Ovary (tissue), 9 donors: ENCODE measurements around the gene TMEM164. TPM values are rescaled to one million over a fixed set of nuclear protein-coding genes. Genes with fewer than 3 reads are reported as not detected.

Experiments used
- DNase-seq, 5 donors: peaks; one replicate each; pipeline ENCODE4 v3.0.0-alpha.2; 2019 to 2020
- H3K27ac ChIP-seq, 2 donors: fragments of 200-600 bp; one replicate each; pipeline versions ENCODE4 v1.5.1 to v1.8.0; 2019 to 2022
- H3K27me3 ChIP-seq: fragments of 200-600 bp; one replicate; pipeline ENCODE4 v1.8.0; 2022
- H3K36me3 ChIP-seq: fragments of 200-600 bp; sonication (generic); one replicate; pipeline ENCODE4 v1.5.1; 2019
- H3K4me1 ChIP-seq: one replicate; pipeline ENCODE4 v1.8.1; 2013; ENCODE audit warnings: mild to moderate bottlenecking, moderate library complexity; ENCODE audit not compliant: insufficient read depth
- H3K4me3 ChIP-seq: fragments of 200-600 bp; sonication (generic); one replicate; pipeline ENCODE4 v1.5.1; 2017
- H3K9me3 ChIP-seq, 2 donors: fragments of 200-600 bp in 1 of 2; sonication (generic) in 1 of 2; one replicate each; pipeline versions ENCODE4 v1.5.1 to v1.8.1; 2013 to 2019; ENCODE audit warnings: mild to moderate bottlenecking in 1 of 2, moderate library complexity in 1 of 2
- EP300 ChIP-seq: sonication (generic); formaldehyde crosslinking; IDR thresholded peaks from one replicate; pipeline ENCODE4 v1.6.1; 2017; ENCODE audit warnings: antibody characterized with exemption
- POLR2A ChIP-seq: fragments of 450-650 bp; IDR thresholded peaks from one replicate; pipeline ENCODE4 v1.6.1; 2017; ENCODE audit warnings: antibody characterized with exemption, mild to moderate bottlenecking, moderate library complexity
- WGBS, 3 donors: extraction: QIAGEN DNeasy Blood & Tissue Kit in 1 of 3; methylation state at CpG; one replicate each; pipeline versions ENCODE4 v1.1.5 to v1.1.7; 2013 to 2017; 5-methylcytosine and 5-hydroxymethylcytosine counted together
- intact Hi-C, 4 donors: fragments of 100-400 bp; cut with DNase I; formaldehyde crosslinking; loops; one replicate each; pipeline versions ENCODE4 v1.11.0 to v1.15.1; 2022 to 2023
- polyA plus RNA-seq, 2 donors: library from polyadenylated mRNA; stranded (reverse); fragments of 200-250 nt in 1 of 2; fragments of 350-450 nt in 1 of 2; fragmentation: Illumina TruSeq in 1 of 2; extraction: RNeasy Lipid Tissue Mini Kit (QIAGEN cat#74804) in 1 of 2; gene quantifications; one replicate each; pipeline ENCODE4 v1.2.3, GENCODE V29; 2013 to 2014
- total RNA-seq, 7 donors: library from RNA; depleted of rRNA in 2 of 7; stranded (reverse); fragments of >200 nt in 2 of 7; fragmentation: NEBNext Ultra II Directional in 3 of 7; extraction: Animal tissue kit (Norgen Biotek cat#: 25700) in 3 of 7; gene quantifications; one replicate each; pipeline versions ENCODE4 v1.1.0 to v1.2.4, GENCODE V29; 2016 to 2023
- TF ChIP-seq, protein P1 (sequence below), 3 donors: fragments of 450-650 bp in 2 of 3; fragments of 200-600 bp in 1 of 3; IDR thresholded peaks; one replicate each; pipeline versions ENCODE4 v1.5.1 to v1.8.0; 2016 to 2022; ENCODE audit warnings: antibody characterized with exemption in 3 of 3, mild to moderate bottlenecking in 1 of 3
- donor health status: DM: no; HTN: no; CAD: no; lungs with moderate emphysema.
- donor health status: DM: no; HTN: no; CAD: no.
- donor health status: Bipolar disorder and iron deficiency.
- donor health status: DM: yes; HTN: yes; CAD: no.
- donor health status: DM: no; HTN: no; CAD: no.
- donor health status: DM: yes; HTN: yes; CAD: no.

Gene TMEM164
- total and polyA plus RNA-seq, 9 donors: 17.5 to 59.4 (median 32.4) TPM

DNA sequence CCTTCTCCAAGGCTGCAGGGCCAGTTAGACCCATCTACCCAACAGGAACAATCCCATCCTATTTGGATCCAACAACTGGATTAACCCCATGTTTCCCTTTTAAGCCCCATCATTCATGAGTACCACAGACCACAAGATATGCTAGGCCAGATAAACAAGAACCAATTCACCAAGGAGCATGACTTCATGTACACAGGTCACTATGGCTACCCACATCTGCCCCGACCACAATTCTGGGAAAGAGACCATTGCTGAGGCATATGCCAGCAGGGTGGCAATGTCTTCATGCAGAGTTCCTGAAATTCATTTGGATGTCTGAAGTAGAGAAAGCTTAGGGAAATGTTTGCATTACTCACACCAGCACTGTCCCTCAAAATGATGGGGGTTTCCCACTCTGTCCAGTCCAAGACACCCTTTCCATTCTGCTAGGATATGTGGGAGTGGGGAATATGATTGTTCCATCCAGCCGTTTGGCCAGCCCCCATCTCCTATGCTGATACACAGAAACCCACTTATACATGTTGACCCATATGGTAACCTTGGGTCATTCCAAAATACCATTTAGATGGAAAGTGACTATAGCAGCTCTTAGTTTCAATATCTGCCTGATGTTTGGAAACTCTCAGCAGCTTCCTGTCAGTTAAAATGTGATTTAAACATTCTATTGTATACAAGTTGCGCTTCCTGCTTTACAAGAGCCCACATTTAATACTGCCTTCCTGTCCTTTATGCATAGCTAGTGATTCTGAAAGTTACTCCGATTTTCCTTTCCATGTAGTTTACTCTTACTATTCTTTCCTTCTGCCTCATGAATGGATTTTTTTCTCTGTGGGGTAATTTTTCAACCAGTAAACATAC, 186.0 kb downstream of the TMEM164 start:
- 68 to 73% (median 69%) methylated on average over 4 of the region's 4 CpGs for WGBS, 3 donors
- no peak for DNase-seq

DNA sequence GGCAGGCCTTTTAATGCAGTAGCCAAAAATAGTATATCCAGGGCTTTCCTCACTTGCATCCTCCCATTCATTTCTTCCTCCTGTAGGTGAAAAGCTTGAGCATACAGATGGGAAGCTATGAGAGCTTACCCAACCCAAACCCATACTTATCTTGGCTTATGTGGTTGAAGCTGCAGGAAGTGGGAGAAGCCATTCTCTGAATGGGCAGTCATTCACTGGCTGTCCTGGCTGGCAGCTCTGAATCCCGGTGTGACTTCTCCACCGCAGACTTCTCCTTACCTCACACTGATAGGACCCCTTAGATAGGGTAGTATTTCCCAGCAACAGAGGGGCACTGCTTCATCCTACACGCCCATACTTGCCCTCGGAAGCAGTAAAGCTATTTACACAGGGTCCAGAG, 189.6 kb downstream of the TMEM164 start:
- no peaks in the 10 kb centered on the region for H3K27me3 ChIP-seq
- intact Hi-C loops: no loop called here

More for the DNA sequence above, 186.0 kb downstream of the TMEM164 start:
- H3K4me1 ChIP-seq: no peaks in the 10 kb centered on the region
- no peak for TF ChIP-seq POLR2A
- no peak for TF ChIP-seq EP300
- TF ChIP-seq, protein P1, sequence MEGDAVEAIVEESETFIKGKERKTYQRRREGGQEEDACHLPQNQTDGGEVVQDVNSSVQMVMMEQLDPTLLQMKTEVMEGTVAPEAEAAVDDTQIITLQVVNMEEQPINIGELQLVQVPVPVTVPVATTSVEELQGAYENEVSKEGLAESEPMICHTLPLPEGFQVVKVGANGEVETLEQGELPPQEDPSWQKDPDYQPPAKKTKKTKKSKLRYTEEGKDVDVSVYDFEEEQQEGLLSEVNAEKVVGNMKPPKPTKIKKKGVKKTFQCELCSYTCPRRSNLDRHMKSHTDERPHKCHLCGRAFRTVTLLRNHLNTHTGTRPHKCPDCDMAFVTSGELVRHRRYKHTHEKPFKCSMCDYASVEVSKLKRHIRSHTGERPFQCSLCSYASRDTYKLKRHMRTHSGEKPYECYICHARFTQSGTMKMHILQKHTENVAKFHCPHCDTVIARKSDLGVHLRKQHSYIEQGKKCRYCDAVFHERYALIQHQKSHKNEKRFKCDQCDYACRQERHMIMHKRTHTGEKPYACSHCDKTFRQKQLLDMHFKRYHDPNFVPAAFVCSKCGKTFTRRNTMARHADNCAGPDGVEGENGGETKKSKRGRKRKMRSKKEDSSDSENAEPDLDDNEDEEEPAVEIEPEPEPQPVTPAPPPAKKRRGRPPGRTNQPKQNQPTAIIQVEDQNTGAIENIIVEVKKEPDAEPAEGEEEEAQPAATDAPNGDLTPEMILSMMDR (IDR thresholded peaks at IDR 0.05): no peak
- H3K27me3 ChIP-seq: no peaks in the 10 kb centered on the region
- intact Hi-C loops: no loop called here
- H3K4me3 ChIP-seq: no peak overlapping the region
- H3K9me3 ChIP-seq: no peaks in the 10 kb centered on the region
- H3K36me3 ChIP-seq: no peaks in the 10 kb centered on the region
- H3K27ac ChIP-seq: no peak overlapping the region

DNA sequence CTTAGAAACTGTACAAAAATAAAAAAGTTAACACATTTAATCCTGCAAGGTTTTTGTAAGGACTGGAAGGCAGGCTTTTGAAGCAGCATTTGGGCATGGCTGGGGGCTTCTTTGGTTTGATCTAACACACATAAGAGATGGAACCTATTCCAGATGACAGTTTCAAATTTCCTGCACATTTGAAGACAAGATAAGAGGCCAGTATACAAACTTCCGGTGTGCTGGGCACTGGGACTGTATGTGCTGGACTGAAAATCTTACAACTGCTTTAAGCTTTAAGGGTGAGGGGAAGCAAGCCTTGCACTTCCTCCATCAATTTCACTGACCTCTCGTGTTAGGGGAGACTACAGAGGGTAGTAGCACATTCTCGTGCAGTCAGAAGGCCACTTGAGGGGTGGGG, 192.1 kb downstream of the TMEM164 start:
- DNase-seq: no peak
- WGBS, 3 donors: 37 to 52% (median 38%) methylated on average over 3 of the region's 3 CpGs

More for the DNA sequence above, 189.6 kb downstream of the TMEM164 start:
- WGBS, 3 donors: 80 to 92% (median 89%) methylated on average over 4 of the region's 4 CpGs
- H3K4me3 ChIP-seq: no peak overlapping the region
- no peak for DNase-seq
- H3K9me3 ChIP-seq: no peaks in the 10 kb centered on the region
- H3K36me3 ChIP-seq: no peaks in the 10 kb centered on the region
- no peaks in the 10 kb centered on the region for H3K4me1 ChIP-seq
- no peak overlapping the region for H3K27ac ChIP-seq
- TF ChIP-seq, protein P1 (IDR thresholded peaks at IDR 0.05): no peak
- TF ChIP-seq EP300: no peak
- no peak for TF ChIP-seq POLR2A

DNA sequence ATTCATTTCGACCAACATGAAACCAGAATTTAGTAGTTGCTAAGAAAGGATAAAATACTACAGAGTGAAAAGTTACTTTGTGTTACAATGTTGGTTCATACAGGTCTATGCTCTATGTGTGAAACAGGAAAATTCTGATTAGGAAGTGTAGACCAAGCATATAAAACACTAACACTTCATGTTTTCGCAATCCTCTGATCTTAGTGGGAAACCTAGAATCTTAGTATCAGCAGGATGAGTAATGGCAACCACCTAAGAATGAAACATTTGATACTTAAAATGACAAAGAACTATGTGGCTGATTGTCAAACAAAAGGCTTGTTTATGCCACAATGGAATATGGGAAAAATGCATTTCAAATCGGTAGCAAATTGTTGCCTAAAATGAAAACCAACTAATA, 198.9 kb downstream of the TMEM164 start:
- Histone ChIP-seq H3K36me3 (no peaks in the 10 kb centered on the region), H3K9me3 (no peaks in the 10 kb centered on the region), H3K4me3 (no peak overlapping the region), H3K4me1 (no peaks in the 10 kb centered on the region), H3K27ac (no peak overlapping the region), H3K27me3 (no peaks in the 10 kb centered on the region)
- no peak for TF ChIP-seq EP300
- TF ChIP-seq, protein P1 (IDR thresholded peaks at IDR 0.05): no peak
- TF ChIP-seq POLR2A: no peak
- intact Hi-C loops: no loop called here
- 72 to 81% (median 77%) methylated on average over 3 of the region's 3 CpGs for WGBS, 3 donors
- no peak for DNase-seq

More for the DNA sequence above, 192.1 kb downstream of the TMEM164 start:
- H3K27me3 ChIP-seq: no peaks in the 10 kb centered on the region
- TF ChIP-seq, protein P1 (IDR thresholded peaks at IDR 0.05): no peak
- TF ChIP-seq POLR2A (no peak), EP300 (no peak)
- intact Hi-C loops: no loop called here
- no peaks in the 10 kb centered on the region for H3K36me3 ChIP-seq
- H3K4me1 ChIP-seq: no peaks in the 10 kb centered on the region
- no peak overlapping the region for H3K4me3 ChIP-seq
- no peaks in the 10 kb centered on the region for H3K9me3 ChIP-seq
- no peak overlapping the region for H3K27ac ChIP-seq
